NCI-H460 (cell line): Measurements from ENCODE around the gene NOTCH4. TPM values are rescaled to one million over a fixed set of nuclear protein-coding genes. Genes with fewer than 3 reads are reported as not detected.

Experiments
- DNase-seq: peaks from one replicate; pipeline ENCODE4 v3.0.0-alpha.2; 2016; ENCODE audit warnings: low read depth; ENCODE audit errors: extremely low read depth
- total RNA-seq: library from RNA; depleted of rRNA; stranded (reverse); fragments of >200 nt; shearing (Covaris generic); gene quantifications from 2 replicates; pipeline ENCODE4 v1.2.3, GENCODE V29; 2014

Gene NOTCH4
- total RNA-seq, 1 experiment from 2014 or later = 1.5 TPM

DNA sequence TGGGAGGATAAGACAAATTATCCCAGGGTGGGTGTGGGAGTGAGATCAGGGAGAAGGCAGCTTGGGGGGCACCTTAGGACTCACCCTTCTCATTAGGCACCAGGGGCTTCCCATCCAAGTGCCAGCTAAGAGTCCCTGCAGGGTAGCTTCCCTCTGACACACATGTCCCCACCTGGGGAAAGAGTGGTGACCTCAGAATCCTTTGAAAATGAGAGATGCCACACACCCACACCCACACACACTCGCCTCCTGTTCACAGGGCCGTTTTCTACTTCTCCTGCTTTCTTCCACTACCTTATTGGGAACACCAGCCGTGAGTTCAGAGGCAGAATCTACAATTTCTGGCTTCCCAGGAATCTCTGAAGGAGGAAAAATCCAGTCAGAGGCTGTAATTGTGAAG is 40.8 kb downstream of the NOTCH4 start:
- DNase-seq = no peak

DNA sequence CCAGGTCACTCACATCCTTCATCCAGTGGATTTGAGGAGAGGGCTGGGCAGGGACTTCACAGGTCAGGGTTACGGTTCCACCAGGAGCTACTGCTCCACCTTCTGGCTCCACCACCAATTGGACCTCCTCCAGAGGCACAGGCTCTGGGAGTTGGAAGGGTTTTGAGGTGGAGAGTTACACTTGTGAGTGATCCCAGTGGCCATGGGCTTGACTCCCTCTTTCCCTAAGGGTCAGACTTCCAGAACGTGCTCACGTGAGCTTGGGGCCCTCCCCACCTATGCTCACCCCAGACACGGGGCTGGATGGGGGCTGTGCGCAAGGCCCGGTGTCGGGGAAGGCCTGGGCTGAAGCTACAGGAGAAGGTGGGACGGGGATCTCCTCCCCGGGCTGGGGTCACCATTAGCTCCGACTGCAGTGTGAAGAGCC is 41.3 kb downstream of the NOTCH4 start:
- no peak for DNase-seq

DNA sequence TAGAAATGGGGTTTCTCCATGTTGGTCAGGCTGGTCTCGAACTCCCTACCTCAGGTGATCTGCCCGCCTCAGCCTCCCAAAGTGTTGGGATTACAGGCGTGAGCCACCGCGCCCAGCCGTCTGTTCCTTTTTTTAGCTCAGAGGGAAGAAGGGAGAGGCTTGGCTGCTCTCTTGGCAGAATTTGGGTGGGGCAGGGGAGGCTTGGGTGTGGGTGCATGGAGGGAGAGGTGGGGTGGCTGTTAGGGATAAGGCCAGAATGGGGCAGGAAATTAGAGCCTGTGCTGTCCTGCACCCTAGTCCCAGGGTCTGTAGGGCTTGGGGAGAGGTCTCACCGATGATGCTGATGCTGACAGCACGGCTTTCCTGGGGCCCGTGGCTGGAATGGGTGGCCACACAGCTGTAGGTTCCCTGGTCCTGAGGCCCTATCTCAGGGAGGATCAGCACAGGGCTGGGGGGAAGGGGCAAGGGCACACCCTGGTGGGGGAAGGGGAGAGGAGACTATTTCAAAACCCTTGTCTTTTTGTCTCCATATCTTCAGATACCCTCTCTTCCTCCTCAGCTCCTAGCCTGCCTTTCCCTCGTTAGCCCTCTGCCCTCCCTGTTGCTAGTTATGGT is 41.8 kb downstream of the NOTCH4 start:
- no peak for DNase-seq

DNA sequence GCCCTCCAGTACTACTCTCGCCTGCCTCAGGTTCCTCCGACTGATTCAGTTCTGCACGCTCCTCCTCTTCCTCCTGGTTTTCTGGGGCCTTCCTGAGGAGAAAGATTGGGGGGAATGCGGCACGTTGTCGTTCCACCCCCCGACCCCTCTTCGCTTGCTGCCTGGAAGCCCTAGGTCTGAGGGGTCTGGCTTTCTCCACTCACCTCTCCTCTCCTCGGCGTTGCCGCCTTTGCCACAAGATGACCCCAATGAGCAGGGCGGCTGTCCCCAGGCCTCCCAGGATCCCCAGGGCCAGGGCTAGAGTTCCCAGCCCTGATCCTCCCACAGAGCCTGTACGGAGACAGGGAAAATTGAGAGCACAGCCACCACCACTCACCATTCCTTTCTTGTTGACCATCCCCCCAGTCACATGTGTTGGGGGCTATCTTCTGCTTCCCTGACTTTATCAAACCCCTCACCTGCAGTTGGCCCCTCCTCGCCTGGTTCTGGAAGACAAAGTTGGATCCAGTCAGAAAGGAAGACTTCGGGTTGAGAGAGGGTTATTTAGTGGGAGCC is 42.6 kb downstream of the NOTCH4 start:
- DNase-seq = no peak

DNA sequence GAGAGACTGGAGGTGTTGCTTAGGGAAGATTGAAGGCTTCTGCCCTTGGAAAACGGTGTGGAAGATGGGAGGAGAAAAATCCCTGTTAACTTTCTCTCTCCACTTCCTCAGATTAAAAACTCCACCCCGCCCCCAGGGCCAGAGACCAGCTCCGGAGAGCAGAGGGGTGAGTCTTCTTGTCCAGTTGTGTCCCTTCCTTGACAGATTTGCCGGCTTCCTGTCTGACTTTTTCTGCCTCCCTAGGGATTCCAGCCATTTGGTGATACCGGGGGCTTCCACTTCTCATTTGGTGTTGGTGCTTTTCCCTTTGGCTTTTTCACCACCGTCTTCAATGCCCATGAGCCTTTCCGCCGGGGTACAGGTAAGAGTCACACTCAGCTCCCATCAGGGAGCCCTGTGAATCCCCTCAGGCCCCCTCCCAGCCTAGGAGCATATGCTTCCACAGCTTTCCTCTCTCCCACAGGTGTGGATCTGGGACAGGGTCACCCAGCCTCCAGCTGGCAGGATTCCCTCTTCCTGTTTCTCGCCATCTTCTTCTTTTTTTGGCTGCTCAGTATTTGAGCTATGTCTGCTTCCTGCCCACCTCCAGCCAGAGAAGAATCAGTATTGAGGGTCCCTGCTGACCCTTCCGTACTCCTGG is 44.0 kb downstream of the NOTCH4 start:
- DNase-seq = no peak

DNA sequence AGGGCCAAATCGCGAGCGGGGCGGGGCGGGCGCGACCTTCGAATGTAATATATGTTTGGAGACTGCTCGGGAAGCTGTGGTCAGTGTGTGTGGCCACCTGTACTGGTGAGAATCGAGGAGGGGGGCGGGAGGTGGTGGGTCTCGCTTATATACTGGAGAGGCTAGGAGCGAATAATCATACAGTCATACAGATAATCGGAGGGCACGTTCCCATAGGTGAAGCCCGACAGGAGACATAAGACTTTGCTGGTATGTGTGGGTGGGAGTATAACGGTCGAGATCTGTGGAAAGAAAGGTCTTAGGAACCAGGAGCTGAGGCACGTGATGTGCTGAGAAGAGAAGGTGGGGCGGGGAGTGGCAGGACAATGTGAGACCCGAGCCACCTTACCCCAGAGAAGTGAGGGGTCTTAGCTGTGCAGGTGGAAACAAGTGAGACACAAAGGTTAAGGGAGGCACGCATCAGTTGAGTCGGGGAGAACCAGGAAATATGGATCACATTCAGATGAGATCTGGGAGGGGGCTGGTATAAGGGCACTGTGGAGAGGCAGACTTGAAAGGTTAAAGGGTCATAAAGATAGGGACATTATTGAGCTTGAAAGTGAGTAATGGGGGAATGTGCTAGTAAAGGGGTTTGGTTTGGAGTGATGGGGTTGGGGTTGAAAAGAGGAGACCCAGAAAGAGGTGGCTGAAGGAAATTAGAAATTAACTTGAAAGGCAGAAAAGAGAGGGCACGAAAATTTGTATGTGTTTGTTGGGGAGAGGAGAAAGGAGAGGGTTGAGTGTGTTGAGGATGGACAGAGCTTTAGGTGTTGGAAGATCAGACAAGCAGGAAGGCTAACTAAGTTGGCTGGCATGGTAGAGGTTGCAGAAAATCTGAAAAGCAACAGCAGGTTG is 45.1 kb downstream of the NOTCH4 start:
- DNase-seq = no peak

DNA sequence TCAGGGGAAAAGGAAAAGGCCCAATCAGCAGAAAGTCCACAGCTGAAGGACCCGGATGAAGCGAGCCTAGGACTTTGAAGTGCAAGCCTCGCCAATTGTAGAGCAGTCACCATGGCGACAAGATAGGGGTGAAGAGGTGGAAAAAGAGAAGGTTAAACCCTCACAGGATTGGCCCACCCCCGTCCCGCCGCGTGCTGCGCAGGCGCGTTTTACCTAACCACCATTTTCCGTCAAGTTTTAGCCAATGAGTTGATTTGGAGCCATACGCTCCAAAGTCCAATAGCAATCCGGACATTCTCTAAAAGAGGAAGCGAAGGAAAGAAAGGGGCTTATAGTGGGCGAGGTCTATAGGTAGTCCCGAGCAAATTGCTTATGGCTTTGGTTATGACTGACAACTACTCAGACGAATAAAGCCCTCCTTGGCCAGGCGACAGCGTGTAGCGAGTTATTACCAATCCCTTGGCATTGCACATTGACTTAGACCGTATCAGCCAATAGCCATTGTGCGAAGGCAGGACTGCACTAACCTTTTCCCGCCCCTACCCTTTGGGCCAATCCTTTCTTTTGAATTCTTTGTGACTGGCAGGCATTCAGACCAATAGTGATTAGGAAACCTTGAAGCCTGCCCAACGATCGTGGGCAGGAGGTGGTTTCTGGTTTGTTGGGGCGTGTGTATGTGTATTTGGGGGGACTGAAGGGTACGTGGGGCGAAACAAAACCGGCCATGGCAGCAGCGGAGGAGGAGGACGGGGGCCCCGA is 45.9 kb downstream of the NOTCH4 start, which contains the start of gene RNF5:
RNF5 (plus strand) TSS at position 618 of the 759 bp plus-strand sequence; CDS start at position 725, 107 bp downstream.
- peak; percentile 99 for DNase-seq

DNA sequence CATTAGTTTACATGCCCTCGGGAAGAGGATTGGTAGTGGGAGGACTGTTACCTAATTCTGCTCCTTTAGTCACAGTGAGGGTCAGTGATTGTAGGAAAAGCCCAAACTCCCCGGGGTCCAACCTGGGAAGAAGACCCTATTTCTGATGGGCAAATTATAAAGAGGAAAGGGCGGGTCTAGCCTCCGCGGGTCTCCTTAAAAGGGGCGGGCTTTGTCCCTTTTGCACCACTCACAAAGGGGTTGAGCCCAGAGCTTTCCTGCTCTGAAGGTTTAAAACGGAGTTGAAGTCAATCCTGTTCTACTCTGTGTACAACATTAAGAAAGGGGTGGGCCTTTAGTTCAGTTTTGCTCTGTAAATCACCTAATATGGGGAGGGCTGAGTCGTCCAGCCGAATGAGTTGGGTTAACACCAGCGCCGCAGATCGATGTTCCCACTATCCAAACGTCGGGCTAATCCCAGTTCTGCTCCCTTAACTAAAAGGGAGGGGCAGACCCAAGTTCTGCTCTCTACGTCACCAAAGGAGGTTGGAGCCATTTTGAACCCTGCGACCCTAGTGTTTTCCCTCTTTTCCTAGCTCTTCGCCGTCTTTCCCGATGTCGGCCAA is 46.6 kb downstream of the NOTCH4 start:
- peak; percentile 22 for DNase-seq

DNA sequence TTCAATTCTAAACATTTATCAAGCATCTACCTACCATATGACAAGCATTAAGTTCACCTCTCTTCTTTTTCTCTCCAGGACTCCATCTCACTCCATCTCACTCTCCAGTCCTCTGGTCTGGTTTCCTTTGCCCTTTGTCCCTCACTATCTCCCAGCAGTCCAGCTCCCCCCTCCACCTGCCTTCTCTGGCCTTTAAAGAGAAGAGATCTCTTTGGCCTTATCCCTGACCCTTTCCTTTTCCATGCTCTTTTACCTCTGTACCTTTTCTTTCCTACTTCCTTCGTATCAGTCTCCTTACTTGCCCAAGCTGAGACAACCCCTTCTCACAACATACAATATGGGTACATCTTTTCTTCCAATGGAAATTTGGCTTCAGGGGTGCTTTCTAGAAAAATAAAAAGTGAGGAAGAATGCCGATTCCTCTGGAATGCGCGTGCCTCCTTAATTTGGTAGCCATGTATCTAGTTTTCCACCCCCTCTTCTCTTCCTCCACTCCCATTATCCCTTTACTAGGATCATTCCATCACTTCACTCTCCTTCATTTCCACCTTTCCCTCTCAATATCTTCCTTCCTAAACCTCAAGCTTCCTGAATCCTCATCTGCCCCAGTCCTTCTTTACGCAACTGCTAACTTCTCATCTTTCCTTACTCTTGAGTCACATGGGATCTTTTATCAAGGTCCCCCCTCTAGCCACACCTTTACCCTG is 47.2 kb downstream of the NOTCH4 start:
- no peak for DNase-seq

DNA sequence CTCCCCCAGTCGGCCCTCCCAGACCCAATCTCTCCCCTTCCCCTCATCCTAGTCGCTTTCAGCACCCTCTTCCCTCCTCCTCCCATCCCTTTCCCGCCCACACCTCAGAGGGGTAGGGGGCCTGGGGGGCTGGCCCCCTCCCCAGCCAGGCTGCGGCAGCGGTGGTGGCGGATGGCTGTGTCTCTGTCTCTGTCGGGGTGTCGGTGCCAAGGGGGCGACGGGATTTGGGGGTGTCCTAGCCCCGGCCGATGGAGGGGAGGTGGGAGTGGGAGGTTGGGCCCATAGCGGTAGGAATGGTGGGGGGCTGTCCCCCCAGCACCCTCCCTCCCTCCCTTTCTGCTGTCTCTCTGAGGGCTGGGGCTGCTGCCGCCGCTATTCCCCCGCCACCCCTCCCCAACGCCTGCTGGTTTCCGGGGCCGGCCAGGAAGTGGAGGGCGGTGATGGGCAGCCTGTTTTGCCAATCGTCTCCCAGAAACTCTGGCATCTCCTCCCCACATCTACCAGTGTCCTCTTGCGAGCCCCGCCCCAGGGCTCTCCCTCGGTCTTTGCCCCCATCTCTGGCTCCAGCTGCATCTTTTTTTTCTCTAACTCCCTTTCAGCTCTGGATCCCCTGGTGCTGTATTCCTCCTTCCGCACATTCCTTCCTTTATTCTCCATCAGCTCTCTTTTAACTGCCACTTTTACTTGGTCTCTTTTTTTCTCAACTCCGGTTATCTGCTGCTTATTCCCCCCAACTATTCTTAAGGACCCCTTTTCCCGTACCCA is 48.0 kb downstream of the NOTCH4 start, which contains the start of gene AGPAT1:
AGPAT1 (minus strand) TSS at position 374 of the 765 bp plus-strand sequence. CDS start 4,588 bp downstream, outside the sequence.
- DNase-seq = peak; percentile 90

DNA sequence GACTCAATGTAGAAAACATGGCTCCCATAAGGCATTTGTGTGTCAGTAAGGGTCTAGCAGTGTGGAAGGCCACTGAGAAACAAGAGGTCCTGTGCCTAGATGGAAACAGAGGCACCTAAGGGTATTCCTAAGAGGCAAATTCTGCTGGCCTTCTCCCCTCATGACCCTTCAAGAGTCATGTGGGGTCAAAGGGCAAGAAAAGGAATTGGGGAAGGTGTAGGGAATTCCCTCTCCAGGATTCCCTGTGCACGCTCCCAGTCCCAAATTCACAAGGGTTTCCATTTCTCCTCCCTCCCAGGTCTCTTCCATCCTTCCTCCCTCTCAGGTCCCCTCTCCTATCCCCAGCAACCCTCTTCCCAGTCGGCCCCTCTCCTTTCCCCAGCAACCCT is 48.6 kb downstream of the NOTCH4 start:
- no peak for DNase-seq

DNA sequence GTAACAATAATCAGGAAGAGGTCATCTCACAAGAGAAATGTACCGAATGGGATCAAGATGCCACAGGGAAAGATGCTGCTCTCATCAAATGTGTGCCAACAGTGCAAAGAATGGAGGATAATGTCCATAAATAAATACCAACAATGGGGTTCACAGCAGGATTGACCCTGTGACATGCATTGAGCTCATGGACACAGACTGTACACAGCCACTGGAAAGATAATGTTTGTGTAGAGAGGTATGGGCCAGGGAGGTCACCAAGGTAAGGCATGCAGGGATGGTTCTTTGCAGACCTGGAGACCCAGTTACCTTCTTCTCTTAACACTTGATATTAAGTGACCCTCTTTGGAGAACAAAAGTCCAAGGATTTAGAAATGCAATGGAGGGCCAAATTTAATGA is 49.5 kb downstream of the NOTCH4 start:
- DNase-seq = no peak

DNA sequence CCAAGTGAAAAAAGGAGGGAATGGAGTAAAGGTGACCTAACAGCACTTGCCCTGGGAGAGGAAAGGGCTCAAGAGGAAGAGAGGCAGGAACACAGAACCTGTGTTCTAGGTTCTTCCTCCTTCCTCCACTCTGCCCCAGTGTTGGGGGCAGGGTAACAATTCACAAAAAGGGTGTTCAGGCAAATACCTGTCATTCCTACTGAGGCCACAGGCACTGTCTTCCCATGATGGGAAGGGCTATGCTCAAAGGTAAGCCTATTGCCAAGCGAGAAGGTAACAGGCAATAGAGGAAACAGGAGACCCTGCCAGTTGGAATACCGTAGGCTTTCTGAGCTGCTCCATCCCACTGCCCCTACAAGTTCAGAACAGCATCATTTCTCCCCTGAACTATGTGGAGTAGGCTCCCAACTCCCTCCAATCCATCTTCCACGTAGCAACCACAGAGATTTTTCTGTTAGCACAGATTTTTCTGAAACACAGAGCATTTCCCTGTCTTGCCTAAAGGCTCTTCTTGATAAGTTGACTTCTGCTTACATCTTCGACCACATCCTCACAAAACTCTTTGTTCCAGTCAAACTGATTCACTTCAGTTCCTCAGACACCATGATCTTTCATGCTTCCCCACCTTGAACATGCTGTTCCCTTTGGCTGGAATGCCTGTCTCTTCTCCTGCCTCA is 50.7 kb downstream of the NOTCH4 start:
- no peak for DNase-seq

DNA sequence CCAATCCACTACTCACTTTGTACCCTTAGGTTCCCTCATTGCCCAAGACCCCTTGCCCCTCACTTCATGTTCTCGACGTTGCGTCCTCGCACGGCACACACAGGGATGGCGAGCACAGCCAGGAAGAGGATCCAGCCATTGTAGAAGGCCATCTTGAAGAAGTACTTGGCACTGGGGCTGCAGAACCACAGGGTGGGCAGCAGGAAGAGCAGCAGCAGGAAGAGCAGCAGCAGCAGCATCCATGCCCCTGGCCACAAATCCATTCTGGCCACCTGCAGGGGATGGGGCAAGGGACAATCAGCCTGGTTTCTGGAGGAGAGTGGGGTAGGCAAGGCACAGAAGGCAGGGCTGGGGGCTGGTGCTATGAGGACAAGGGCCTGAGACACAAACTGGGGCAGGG is 52.6 kb downstream of the NOTCH4 start:
- no peak for DNase-seq

DNA sequence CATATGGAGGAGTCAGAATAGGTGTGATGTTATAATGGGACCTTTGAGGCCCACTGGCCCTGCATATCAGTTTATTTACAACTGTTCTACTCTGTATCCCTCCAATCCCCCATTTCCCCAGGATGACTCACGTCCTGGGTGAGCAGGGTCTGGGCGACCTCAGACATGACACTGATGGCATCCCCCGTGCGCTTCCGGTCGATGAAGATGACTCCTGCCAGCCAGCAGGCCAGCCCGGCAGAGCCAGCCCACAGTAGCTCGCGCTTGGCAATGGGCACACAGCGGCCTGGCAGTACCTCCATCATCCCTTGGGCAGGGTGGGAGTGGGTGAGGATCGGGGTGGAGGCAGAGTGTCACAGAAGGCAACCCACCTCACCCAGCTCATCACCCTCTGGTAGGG is 53.6 kb downstream of the NOTCH4 start:
- DNase-seq = no peak

DNA sequence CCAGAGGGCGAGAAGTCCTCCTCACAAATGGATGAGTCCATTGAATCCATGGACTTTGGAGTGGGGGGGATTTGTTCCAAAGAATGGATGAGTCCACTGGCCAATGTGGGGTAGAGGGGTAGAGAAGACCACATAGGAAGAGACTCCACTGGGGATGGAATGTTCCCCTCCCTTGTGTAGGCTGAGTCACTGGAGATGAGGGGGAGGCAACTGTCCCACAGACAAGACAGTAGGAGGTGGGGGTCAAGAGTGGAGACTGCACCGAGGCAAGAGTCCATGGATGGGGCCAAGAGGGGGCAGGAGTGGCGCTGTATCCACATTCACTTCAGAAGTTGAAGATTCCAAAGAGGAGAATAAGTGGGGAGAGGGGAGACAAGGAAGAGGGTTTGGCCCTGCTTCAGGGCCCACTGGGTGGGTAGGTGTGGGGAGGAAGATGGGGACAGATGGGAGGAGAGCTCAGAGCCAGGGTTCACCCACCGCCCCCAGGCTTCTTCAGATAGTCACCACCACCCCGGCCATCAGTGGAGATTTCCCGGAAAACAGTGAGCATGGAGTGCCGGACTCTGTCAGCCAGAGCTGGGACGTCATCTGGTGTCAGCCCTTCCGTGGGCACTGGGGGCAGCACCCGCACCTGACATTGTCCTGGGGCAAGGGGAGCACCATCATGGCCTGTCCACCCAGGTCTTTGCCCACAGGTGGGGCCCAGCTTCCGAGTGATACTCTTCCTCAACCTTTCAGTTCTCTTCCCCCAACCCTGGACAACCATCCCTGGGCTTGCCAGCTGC is 54.9 kb downstream of the NOTCH4 start:
- DNase-seq = no peak

DNA sequence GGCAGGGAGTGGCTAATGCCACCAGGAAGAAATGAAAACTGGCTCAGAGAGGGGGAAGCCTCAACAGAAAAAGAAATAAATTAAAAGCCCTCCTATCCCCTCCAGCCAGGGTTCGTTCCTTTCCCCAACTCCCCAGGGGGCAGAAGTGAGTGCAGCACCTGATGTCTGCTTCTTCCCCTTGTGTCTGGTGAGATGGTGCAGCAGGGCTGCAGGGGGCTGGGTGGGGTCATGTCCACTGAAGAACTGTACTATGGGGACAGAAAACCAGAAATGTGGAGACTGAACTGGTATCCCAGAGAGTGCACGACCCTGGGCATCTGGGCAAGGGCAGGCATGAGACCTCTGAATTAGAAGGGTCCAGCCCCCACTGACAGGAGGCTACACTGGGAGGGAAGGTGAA is 55.5 kb downstream of the NOTCH4 start:
- DNase-seq = no peak
